Mesenteric fat pad (tissue), 1 donor: ENCODE results near the gene PLXNA2. TPM values are rescaled to one million over a fixed set of nuclear protein-coding genes. Genes with fewer than 3 reads are reported as not detected.

Experiments
- DNase-seq: peaks from one replicate; pipeline ENCODE4 v3.0.0-alpha.2; 2020; ENCODE audit warnings: low spot score
- total RNA-seq: library from RNA; stranded (reverse); fragmentation: NEBNext Ultra II Directional; extraction: Animal tissue kit (Norgen Biotek cat#: 25700); gene quantifications from one replicate; pipeline ENCODE4 v1.2.1, GENCODE V29; 2021
- donor health status: DM: yes; HTN: yes; CAD: no.

PLXNA2 gene
- total RNA-seq, 1 donor from 2014 or later: 49.0 TPM

- no peak for DNase-seq
Measured at GRCh38 chr1:208000504-208000903, 243.7 kb downstream of the PLXNA2 start.

GRCh38 chr1:207999972-208000371, 244.2 kb downstream of the PLXNA2 start:
- DNase-seq: no peak

GRCh38 chr1:207999274-207999915, 244.8 kb downstream of the PLXNA2 start:
- no peak for DNase-seq

GRCh38 chr1:207998691-207999090, 245.5 kb downstream of the PLXNA2 start:
- no peak for DNase-seq

- DNase-seq: no peak
Measured at GRCh38 chr1:207997486-207998268, 246.5 kb downstream of the PLXNA2 start.

GRCh38 chr1:207996636-207997035, 247.5 kb downstream of the PLXNA2 start:
- DNase-seq: no peak

GRCh38 chr1:207995576-207995975, 248.6 kb downstream of the PLXNA2 start:
- DNase-seq: no peak

- DNase-seq: no peak
Measured at GRCh38 chr1:207993477-207994445, 250.4 kb downstream of the PLXNA2 start.

GRCh38 chr1:207992677-207993236, 251.4 kb downstream of the PLXNA2 start:
- no peak for DNase-seq

GRCh38 chr1:207991583-207992026, 252.6 kb downstream of the PLXNA2 start:
- no peak for DNase-seq

GRCh38 chr1:207990876-207991582, 253.2 kb downstream of the PLXNA2 start:
- no peak for DNase-seq

- DNase-seq: no peak
Measured at GRCh38 chr1:207990455-207990854, 253.7 kb downstream of the PLXNA2 start.

- no peak for DNase-seq
Measured at GRCh38 chr1:207988326-207989165, 255.6 kb downstream of the PLXNA2 start.

- DNase-seq: no peak
Measured at GRCh38 chr1:207987164-207987563, 257.0 kb downstream of the PLXNA2 start.

GRCh38 chr1:207985996-207986395, 258.2 kb downstream of the PLXNA2 start:
- no peak for DNase-seq

GRCh38 chr1:207984831-207985572, 259.2 kb downstream of the PLXNA2 start:
- DNase-seq: no peak

GRCh38 chr1:207983044-207983635, 261.0 kb downstream of the PLXNA2 start:
- no peak for DNase-seq

GRCh38 chr1:207981976-207982375, 262.2 kb downstream of the PLXNA2 start:
- no peak for DNase-seq
